Measurements from ENCODE around the gene MYO1F.
A peak's percentile ranks its signal among the peaks of the same experiment; 100 is the strongest.

MYO1F gene

DNA sequence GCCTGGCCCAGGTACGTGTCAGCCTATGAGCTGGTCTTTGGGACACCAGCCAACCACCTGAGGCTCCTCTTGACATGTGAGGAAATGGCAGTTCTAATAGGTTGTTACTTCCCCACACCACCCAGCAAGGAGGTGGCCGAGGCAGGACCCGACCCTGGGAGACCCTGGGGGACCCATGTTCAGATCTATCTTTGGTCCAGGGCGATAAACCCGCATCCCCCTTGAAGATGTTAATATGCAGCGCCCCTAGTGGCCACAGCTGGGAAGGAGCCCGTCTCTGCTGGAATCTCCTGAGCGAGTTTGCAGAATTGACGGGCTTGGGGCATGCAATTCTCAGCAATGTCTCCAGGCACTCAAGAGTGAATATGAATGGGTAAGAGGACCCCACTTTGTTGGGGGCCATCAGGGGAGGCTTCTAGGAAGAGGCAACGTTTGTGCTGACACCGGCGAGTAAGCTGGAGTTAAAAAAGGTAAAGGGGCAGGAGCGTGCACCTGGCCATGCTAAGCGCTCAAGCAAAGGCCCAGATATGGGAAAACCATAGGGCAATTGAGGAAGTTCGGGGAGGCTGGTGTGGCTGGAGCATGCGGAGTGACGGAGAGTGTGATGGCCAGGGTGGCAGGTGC, 1.5 kb upstream of the MYO1F start:
- no peaks in the 10 kb centered on the region for H3K9me3 ChIP-seq (ENCODE audit: control insufficient read depth, low read length)
- no peak overlapping the region for H3K9ac ChIP-seq (ENCODE audit: low read length)
- no peak overlapping the region for H3K27ac ChIP-seq (ENCODE audit: low read length, poor library complexity, severe bottlenecking)
- H4K8ac ChIP-seq (ENCODE audit: low read length), result peak overlapping the region; percentile 36
- peak; percentile 65 for DNase-seq
- H3K14ac ChIP-seq (ENCODE audit: low read length in 2 of 2), result no peak overlapping the region
- no peak overlapping the region for H3K4ac ChIP-seq (ENCODE audit: low read depth in 1 of 2, low read length in 2 of 2)
- peaks cover 0 to 5% of the 10 kb centered on the region in 2 experiments for H3K36me3 ChIP-seq (ENCODE audit: control insufficient read depth in 1 of 2, insufficient read depth in 2 of 2, low read depth in 1 of 2, low read length in 2 of 2)
- H2AFZ ChIP-seq (ENCODE audit: low read depth, low read length), result no peak overlapping the region
- 27% methylated on average over 17 of the region's 17 CpGs for WGBS
- no peak overlapping the region for H3K23ac ChIP-seq (ENCODE audit: low read length in 2 of 2)
- H2BK12ac ChIP-seq (ENCODE audit: low read length in 2 of 2), result no peak overlapping the region
- H3K4me3 ChIP-seq (ENCODE audit: insufficient read depth in 1 of 2, low read depth in 1 of 2, low read length in 2 of 2), result no peak overlapping the region
- no peak overlapping the region for H2BK5ac ChIP-seq (ENCODE audit: low read depth, low read length, poor library complexity, severe bottlenecking)
- no peak overlapping the region for H2AK5ac ChIP-seq (ENCODE audit: low read length, severe bottlenecking)
- H3K27me3 ChIP-seq (ENCODE audit: control insufficient read depth in 1 of 2, insufficient read depth in 1 of 2, low read length in 2 of 2), result peaks cover 12 to 16% of the 10 kb centered on the region in 2 experiments
- H3K4me1 ChIP-seq (ENCODE audit: control insufficient read depth, insufficient read depth, low read depth, low read length), result peaks cover 5% of the 10 kb centered on the region
- H3K18ac ChIP-seq (ENCODE audit: low read depth in 1 of 2, low read length in 2 of 2), result no peak overlapping the region
- no peak overlapping the region for H3K4me2 ChIP-seq (ENCODE audit: low read length, poor library complexity, severe bottlenecking)
- H3K79me1 ChIP-seq (replicated peaks; ENCODE audit: low read length, poor library complexity, severe bottlenecking), result no peaks in the 10 kb centered on the region
- H2BK120ac ChIP-seq (ENCODE audit: low read depth, low read length), result no peak overlapping the region
- no peak overlapping the region for H4K91ac ChIP-seq (ENCODE audit: low read length)
- no peak overlapping the region for H2BK15ac ChIP-seq (ENCODE audit: low read depth, poor library complexity, severe bottlenecking)

DNA sequence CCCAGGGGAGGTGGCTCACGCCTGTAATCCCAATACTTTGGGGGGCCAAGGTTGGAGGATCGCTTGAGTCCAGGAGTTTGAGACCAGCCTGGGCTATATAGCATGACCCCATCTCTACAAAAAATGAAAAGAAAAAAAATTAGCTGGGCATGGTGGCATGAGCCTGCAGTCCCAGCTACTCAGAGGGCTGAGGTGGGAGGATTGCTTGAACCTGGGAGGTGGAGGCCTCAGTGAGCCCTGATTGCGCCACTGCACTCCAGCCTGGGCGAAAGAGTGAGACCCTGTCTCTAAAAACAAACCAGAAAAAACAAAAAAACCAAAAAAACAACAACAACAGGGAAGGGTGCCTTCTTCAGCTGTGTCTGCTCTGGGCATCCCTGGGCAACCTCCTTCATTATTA, 499 bp upstream of the MYO1F start:
- no peak overlapping the region for H2AK5ac ChIP-seq (ENCODE audit: low read length, severe bottlenecking)
- no peak overlapping the region for H3K27ac ChIP-seq (ENCODE audit: low read length, poor library complexity, severe bottlenecking)
- WGBS, result 82% methylated on average over 3 of the region's 4 CpGs
- H3K4me2 ChIP-seq (ENCODE audit: low read length, poor library complexity, severe bottlenecking), result no peak overlapping the region
- no peak overlapping the region for H3K4me3 ChIP-seq (ENCODE audit: insufficient read depth in 1 of 2, low read depth in 1 of 2, low read length in 2 of 2)
- no peak overlapping the region for H3K4ac ChIP-seq (ENCODE audit: low read depth in 1 of 2, low read length in 2 of 2)
- H3K36me3 ChIP-seq (ENCODE audit: control insufficient read depth in 1 of 2, insufficient read depth in 2 of 2, low read depth in 1 of 2, low read length in 2 of 2), result peaks cover 0 to 5% of the 10 kb centered on the region in 2 experiments
- H3K18ac ChIP-seq (ENCODE audit: low read depth in 1 of 2, low read length in 2 of 2), result no peak overlapping the region
- no peak overlapping the region for H2BK120ac ChIP-seq (ENCODE audit: low read depth, low read length)
- H3K27me3 ChIP-seq (ENCODE audit: control insufficient read depth in 1 of 2, insufficient read depth in 1 of 2, low read length in 2 of 2), result peaks cover 12 to 16% of the 10 kb centered on the region in 2 experiments
- no peak for DNase-seq
- H4K91ac ChIP-seq (ENCODE audit: low read length), result no peak overlapping the region
- H3K9me3 ChIP-seq (ENCODE audit: control insufficient read depth, low read length), result no peaks in the 10 kb centered on the region
- no peak overlapping the region for H3K14ac ChIP-seq (ENCODE audit: low read length in 2 of 2)
- H2BK5ac ChIP-seq (ENCODE audit: low read depth, low read length, poor library complexity, severe bottlenecking), result no peak overlapping the region
- peaks cover 5% of the 10 kb centered on the region for H3K4me1 ChIP-seq (ENCODE audit: control insufficient read depth, insufficient read depth, low read depth, low read length)
- H2BK15ac ChIP-seq (ENCODE audit: low read depth, poor library complexity, severe bottlenecking), result no peak overlapping the region
- H2BK12ac ChIP-seq (ENCODE audit: low read length in 2 of 2), result no peak overlapping the region
- no peaks in the 10 kb centered on the region for H3K79me1 ChIP-seq (replicated peaks; ENCODE audit: low read length, poor library complexity, severe bottlenecking)
- no peak overlapping the region for H4K8ac ChIP-seq (ENCODE audit: low read length)
- H2AFZ ChIP-seq (ENCODE audit: low read depth, low read length), result no peak overlapping the region
- no peak overlapping the region for H3K9ac ChIP-seq (ENCODE audit: low read length)
- H3K23ac ChIP-seq (ENCODE audit: low read length in 2 of 2), result no peak overlapping the region

DNA sequence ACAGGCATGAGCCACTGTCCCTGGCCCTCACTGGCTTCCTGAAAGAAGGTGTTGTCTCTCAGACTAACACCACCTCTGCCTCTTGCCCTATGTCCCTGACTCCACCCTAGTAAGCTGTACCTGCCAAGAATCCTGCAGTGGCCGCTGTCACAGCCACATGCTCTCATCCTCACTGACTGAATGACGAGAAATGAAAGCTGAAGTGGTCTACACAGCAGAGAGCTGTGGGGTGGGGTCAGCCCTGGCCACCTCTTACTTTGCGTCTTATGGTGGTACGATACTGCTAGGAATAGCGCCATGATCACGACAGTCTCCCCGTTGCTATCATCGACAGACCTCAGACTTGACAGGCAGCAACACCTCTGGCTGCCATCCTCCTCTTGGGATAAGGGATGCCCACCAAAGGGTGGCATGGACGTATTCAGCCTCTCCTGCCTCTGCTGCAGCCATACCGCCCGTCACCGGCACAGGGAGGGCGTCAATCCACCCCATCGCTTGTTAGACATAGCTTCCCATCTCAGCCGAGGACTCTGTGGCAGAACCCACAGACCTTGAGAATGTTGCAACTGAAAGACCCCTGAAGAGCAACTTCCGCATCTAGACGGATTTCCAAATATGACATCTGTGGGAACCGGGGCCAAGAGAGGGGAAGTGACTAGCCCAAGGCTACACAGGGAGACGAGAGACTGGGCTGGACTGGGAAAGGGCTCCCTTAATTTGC, 809 bp downstream of the MYO1F start:
- Histone ChIP-seq H4K91ac (ENCODE audit: low read length) (no peak overlapping the region), H2BK5ac (ENCODE audit: low read depth, low read length, poor library complexity, severe bottlenecking) (no peak overlapping the region), H2AK5ac (ENCODE audit: low read length, severe bottlenecking) (no peak overlapping the region), H3K9ac (ENCODE audit: low read length) (no peak overlapping the region), H3K14ac (ENCODE audit: low read length in 2 of 2) (no peak overlapping the region), H3K4ac (ENCODE audit: low read depth in 1 of 2, low read length in 2 of 2) (no peak overlapping the region), H2BK120ac (ENCODE audit: low read depth, low read length) (no peak overlapping the region), H3K18ac (ENCODE audit: low read depth in 1 of 2, low read length in 2 of 2) (peak overlapping the region in 1 of 2 experiments; percentile 25), H3K9me3 (ENCODE audit: control insufficient read depth, low read length) (no peaks in the 10 kb centered on the region), H3K4me3 (ENCODE audit: insufficient read depth in 1 of 2, low read depth in 1 of 2, low read length in 2 of 2) (no peak overlapping the region), H3K23ac (ENCODE audit: low read length in 2 of 2) (no peak overlapping the region), H3K4me2 (ENCODE audit: low read length, poor library complexity, severe bottlenecking) (no peak overlapping the region), H3K4me1 (ENCODE audit: control insufficient read depth, insufficient read depth, low read depth, low read length) (peaks cover 5% of the 10 kb centered on the region), H3K27ac (ENCODE audit: low read length, poor library complexity, severe bottlenecking) (no peak overlapping the region), H2BK12ac (ENCODE audit: low read length in 2 of 2) (no peak overlapping the region), H2AFZ (ENCODE audit: low read depth, low read length) (no peak overlapping the region), H4K8ac (ENCODE audit: low read length) (no peak overlapping the region), H3K27me3 (ENCODE audit: control insufficient read depth in 1 of 2, insufficient read depth in 1 of 2, low read length in 2 of 2) (peaks cover 12 to 16% of the 10 kb centered on the region in 2 experiments), H3K79me1 (replicated peaks; ENCODE audit: low read length, poor library complexity, severe bottlenecking) (no peaks in the 10 kb centered on the region), H2BK15ac (ENCODE audit: low read depth, poor library complexity, severe bottlenecking) (no peak overlapping the region), H3K36me3 (ENCODE audit: control insufficient read depth in 1 of 2, insufficient read depth in 2 of 2, low read depth in 1 of 2, low read length in 2 of 2) (peaks cover 0 to 5% of the 10 kb centered on the region in 2 experiments)
- WGBS, result 89% methylated on average over 19 of the region's 19 CpGs
- no peak for DNase-seq

DNA sequence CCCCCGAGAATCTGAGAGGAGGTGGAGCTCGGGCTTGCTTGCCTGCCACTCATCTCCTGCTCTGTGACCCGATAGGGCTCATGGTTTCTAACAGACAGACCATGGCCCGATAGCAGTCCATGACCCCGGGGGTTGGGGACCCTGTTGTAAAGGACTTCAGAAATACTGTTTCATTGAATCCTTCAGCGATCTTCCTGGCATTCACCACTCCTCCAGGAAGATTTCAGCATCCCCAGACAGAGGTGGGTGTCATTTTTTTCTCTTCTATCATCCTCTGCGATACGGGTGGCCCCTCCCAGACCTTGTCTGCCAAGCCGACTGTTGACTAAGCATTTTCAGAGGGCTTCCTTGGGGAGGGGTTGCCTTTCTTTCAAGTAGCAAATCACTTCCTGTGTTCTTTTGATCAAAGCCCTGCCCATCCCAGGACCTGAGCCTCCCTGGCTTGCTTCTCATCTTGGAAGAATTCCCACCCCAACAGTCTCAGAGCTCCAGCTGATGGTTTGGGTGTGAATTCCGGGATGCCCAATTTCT, 1.7 kb downstream of the MYO1F start:
- no peak for DNase-seq
- no peaks in the 10 kb centered on the region for H3K9me3 ChIP-seq (ENCODE audit: control insufficient read depth, low read length)
- H3K79me1 ChIP-seq (replicated peaks; ENCODE audit: low read length, poor library complexity, severe bottlenecking), result no peaks in the 10 kb centered on the region
- no peak overlapping the region for H2BK15ac ChIP-seq (ENCODE audit: low read depth, poor library complexity, severe bottlenecking)
- H3K4me3 ChIP-seq (ENCODE audit: insufficient read depth in 1 of 2, low read depth in 1 of 2, low read length in 2 of 2), result peak overlapping the region in 1 of 2 experiments; percentile 56
- WGBS, result 59% methylated on average over 10 of the region's 10 CpGs
- peaks cover 0 to 5% of the 10 kb centered on the region in 2 experiments for H3K36me3 ChIP-seq (ENCODE audit: control insufficient read depth in 1 of 2, insufficient read depth in 2 of 2, low read depth in 1 of 2, low read length in 2 of 2)
- no peak overlapping the region for H3K23ac ChIP-seq (ENCODE audit: low read length in 2 of 2)
- H3K4ac ChIP-seq (ENCODE audit: low read depth in 1 of 2, low read length in 2 of 2), result no peak overlapping the region
- H3K18ac ChIP-seq (ENCODE audit: low read depth in 1 of 2, low read length in 2 of 2), result no peak overlapping the region
- H3K14ac ChIP-seq (ENCODE audit: low read length in 2 of 2), result no peak overlapping the region
- no peak overlapping the region for H3K4me2 ChIP-seq (ENCODE audit: low read length, poor library complexity, severe bottlenecking)
- H2AK5ac ChIP-seq (ENCODE audit: low read length, severe bottlenecking), result no peak overlapping the region
- H3K4me1 ChIP-seq (ENCODE audit: control insufficient read depth, insufficient read depth, low read depth, low read length), result peaks cover 6% of the 10 kb centered on the region
- H3K9ac ChIP-seq (ENCODE audit: low read length), result no peak overlapping the region
- H2BK12ac ChIP-seq (ENCODE audit: low read length in 2 of 2), result peak overlapping the region in 1 of 2 experiments; percentile 45
- H2AFZ ChIP-seq (ENCODE audit: low read depth, low read length), result no peak overlapping the region
- no peak overlapping the region for H4K91ac ChIP-seq (ENCODE audit: low read length)
- H2BK5ac ChIP-seq (ENCODE audit: low read depth, low read length, poor library complexity, severe bottlenecking), result no peak overlapping the region
- no peak overlapping the region for H4K8ac ChIP-seq (ENCODE audit: low read length)
- H3K27me3 ChIP-seq (ENCODE audit: control insufficient read depth in 1 of 2, insufficient read depth in 1 of 2, low read length in 2 of 2), result peaks cover 12 to 16% of the 10 kb centered on the region in 2 experiments
- no peak overlapping the region for H2BK120ac ChIP-seq (ENCODE audit: low read depth, low read length)
- H3K27ac ChIP-seq (ENCODE audit: low read length, poor library complexity, severe bottlenecking), result no peak overlapping the region
